Omental fat pad (tissue), 4 donors: ENCODE results near the gene YY1. TPM values are rescaled to one million over a fixed set of nuclear protein-coding genes. Genes with fewer than 3 reads are reported as not detected.

Source experiments
- ATAC-seq: fragments of 150-250 bp; one replicate; pipeline ENCODE4 v1.9.1; 2016; ENCODE audit warnings: mild to moderate bottlenecking, moderate library complexity; ENCODE audit not compliant: low FRiP score
- DNase-seq: peaks from one replicate; pipeline ENCODE4 v3.0.0-alpha.2; 2019; ENCODE audit warnings: low spot score
- CTCF ChIP-seq, 3 donors: fragments of 450-650 bp; IDR thresholded peaks; one replicate each; pipeline ENCODE4 v1.5.1; 2016 to 2017; ENCODE audit warnings: antibody characterized with exemption in 3 of 3, mild to moderate bottlenecking in 3 of 3, moderate library complexity in 2 of 3
- total RNA-seq, 4 donors: library from RNA; depleted of rRNA; stranded (reverse); fragments of >200 nt; gene quantifications; one replicate each; pipeline ENCODE4 v1.1.0, GENCODE V29; 2016

YY1 gene
- total RNA-seq, 4 donors from 2014 or later, result 45.1 to 55.5 (median 48.6) TPM

GRCh38 chr14:100271247-100271939 is 32.4 kb downstream of the YY1 start:
- no peak for TF ChIP-seq CTCF (IDR thresholded peaks at IDR 0.05)
- DNase-seq (no peak), ATAC-seq (no peak)

DNA sequence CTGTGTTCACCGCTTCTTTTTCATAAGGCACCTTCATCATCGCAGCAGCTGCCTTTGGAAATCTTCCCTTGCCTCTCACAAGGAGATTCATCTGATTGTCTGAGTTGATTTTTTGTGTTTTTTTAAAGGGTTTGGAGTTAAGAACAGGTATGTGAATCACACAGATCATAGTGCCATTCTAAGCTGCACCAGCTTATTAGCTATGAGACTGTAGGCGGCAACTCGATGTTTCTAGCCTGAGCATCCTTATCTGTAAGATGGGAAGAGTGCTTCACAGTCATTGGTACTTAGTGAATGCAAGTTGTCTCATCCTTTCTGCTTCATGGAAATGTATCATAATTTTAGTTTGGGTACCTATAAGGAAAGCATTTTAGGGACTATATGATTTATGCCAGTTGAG is 35.3 kb downstream of the YY1 start:
- DNase-seq, result no peak
- TF ChIP-seq CTCF (IDR thresholded peaks at IDR 0.05), result no peak
- no peak for ATAC-seq

DNA sequence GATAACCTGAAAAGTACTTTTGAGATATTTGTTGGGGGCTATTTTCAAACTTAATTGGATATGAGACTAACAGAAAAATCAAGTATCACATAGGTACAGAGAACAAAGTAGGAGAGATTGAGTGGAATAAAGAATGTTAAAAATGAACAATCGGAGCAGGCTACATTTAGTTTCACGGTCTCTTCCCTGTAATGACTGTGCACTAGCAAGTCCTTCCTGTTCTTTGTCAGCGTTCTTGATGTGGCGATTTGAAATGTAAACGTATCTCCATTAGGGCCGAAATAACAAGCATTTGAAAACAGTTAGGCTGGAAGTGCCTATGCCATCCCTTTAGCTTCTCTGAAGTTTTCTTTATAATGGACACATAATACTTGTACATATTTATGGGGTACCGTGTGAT is 36.3 kb downstream of the YY1 start:
- no peak for TF ChIP-seq CTCF (IDR thresholded peaks at IDR 0.05)
- ATAC-seq (no peak), DNase-seq (no peak)

DNA sequence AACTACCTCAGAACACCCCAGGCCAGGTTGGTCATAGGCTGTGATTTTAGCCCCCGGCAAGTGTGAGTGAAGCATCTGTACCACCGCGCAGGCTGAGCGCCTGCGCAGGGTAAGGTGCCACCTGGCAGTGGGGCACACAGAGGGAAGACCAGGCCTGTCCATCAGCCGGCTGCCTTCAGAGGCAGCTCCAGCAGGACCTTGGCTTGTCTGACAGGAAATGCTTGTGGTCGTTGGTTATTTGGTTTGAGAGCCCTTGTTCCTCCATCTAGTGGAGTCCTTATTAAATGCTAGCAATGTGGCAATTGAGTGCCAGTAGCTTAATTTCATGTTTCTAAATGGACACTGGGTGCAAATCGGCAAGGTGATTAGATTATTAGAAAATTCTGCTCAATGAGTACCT is 39.8 kb downstream of the YY1 start:
- no peak for ATAC-seq
- DNase-seq, result no peak
- no peak for TF ChIP-seq CTCF (IDR thresholded peaks at IDR 0.05)

- DNase-seq (no peak), ATAC-seq (no peak)
- no peak for TF ChIP-seq CTCF (IDR thresholded peaks at IDR 0.05)
Measured at GRCh38 chr14:100279133-100279532, 40.2 kb downstream of the YY1 start.

DNA sequence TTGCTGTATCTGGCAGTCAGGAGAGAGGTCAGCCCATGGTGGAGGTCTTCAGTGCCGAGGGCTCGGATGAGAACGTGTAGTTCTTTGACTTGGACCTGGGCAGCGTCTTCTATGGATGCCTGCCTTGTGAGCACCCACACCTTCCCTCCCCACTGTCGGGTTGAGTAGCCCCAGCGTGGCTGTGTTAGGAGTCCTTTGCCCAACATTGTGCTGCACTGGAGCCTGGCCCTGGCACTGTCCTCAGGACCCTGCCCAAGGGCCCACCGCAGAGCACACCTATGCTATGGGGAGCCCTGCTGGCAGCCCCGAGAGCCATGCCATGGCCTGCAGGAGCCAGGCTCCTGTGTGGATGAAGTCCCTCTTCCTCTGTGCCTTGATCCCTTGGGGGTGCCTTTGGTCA is 40.6 kb downstream of the YY1 start:
- no peak for TF ChIP-seq CTCF (IDR thresholded peaks at IDR 0.05)
- ATAC-seq, result no peak
- no peak for DNase-seq

GRCh38 chr14:100281286-100282082 is 42.5 kb downstream of the YY1 start:
- ATAC-seq (no peak), DNase-seq (no peak)
- TF ChIP-seq CTCF (IDR thresholded peaks at IDR 0.05), result no peak
